HepG2 (cell line): ENCODE data around the gene NVL. TPM values are rescaled to one million over a fixed set of nuclear protein-coding genes. Genes with fewer than 3 reads are reported as not detected.

Experiments used
- ATAC-seq: fragments of 200-7000 bp; cut with Tn5 transposase; 3 replicates; pipeline ENCODE4 v1.9.1; 2020; ENCODE audit warnings: mild to moderate bottlenecking, moderate library complexity
- BruUV-seq: library from RNA; stranded (reverse); fragments of 400-500 nt; replicated peaks from 2 replicates; lab custom pipeline; 2021; lab: Mats Ljungman, UMichigan
- CTCF ChIA-PET: fragments of 300-600 bp; formaldehyde crosslinking; extraction: SDS; loops from one replicate; lab custom pipeline; 2021; ENCODE audit warnings: low total read pairs, inconsistent platforms, low intra/inter-chr PET ratio; lab: Yijun Ruan, JAX
- POLR2A ChIA-PET: fragments of 350-600 bp; sonication (Branson Sonifier 250); formaldehyde crosslinking; loops from one replicate; lab custom pipeline; 2020; ENCODE audit warnings: antibody characterized with exemption, inconsistent platforms; lab: Yijun Ruan, JAX
- DNase-seq: peaks from one replicate; pipeline ENCODE4 v3.0.0-alpha.2; 2015; ENCODE audit warnings: low spot score
- FAIRE-seq: peaks from 3 replicates; lab custom pipeline; 2011; peaks lifted over from hg19 to GRCh38; lab: Jason Lieb, UNC
- H2AFZ ChIP-seq: one replicate; pipeline ENCODE4 v1.6.1; 2011; ENCODE audit warnings: low read length, inconsistent platforms
- H3K27ac ChIP-seq: fragments of 300-600 bp; 3 replicates; pipeline ENCODE4 v1.8.0; 2011; ENCODE audit warnings: mixed run types, mild to moderate bottlenecking, mixed read lengths, low read length, inconsistent platforms; ENCODE audit not compliant: insufficient read depth; ENCODE audit errors: extremely low read length
- H3K27me3 ChIP-seq, 2 experiments: fragments of 200-600 bp in 1 of 2; 2 replicates in 1 of 2; 3 replicates in 1 of 2; pipeline versions ENCODE4 v1.6.0 to v1.8.0; 2011; ENCODE audit warnings: low read length in 2 of 2, mild to moderate bottlenecking in 2 of 2, moderate library complexity in 2 of 2, inconsistent platforms in 1 of 2; ENCODE audit not compliant: insufficient read depth in 2 of 2, control insufficient read depth in 1 of 2
- H3K36me3 ChIP-seq, 2 experiments: fragments of 200-600 bp in 1 of 2; replicated peaks in 1 of 2; 2 replicates in 1 of 2; 3 replicates in 1 of 2; pipeline versions ENCODE4 v1.5.1 to v1.8.0; 2011; ENCODE audit warnings: low read length in 2 of 2, inconsistent platforms in 1 of 2; ENCODE audit not compliant: insufficient read depth in 2 of 2, control insufficient read depth in 1 of 2
- H3K4me1 ChIP-seq: 2 replicates; pipeline ENCODE4 v1.5.1; 2012; ENCODE audit warnings: low read length, inconsistent platforms; ENCODE audit not compliant: insufficient read depth
- H3K4me2 ChIP-seq: 2 replicates; pipeline ENCODE4 v1.6.0; 2011; ENCODE audit warnings: low read depth, low read length, inconsistent platforms
- H3K4me3 ChIP-seq, 3 experiments: fragments of 200-600 bp in 1 of 3; sonication (generic), shearing (Covaris generic) in 1 of 3; replicated peaks in 1 of 3; 2 replicates each; pipeline ENCODE4 v1.5.1; 2011 to 2016; ENCODE audit warnings: low read length in 3 of 3, inconsistent platforms in 2 of 3, low read depth in 2 of 3, mild to moderate bottlenecking in 2 of 3, control low read depth in 1 of 3, mixed read lengths in 1 of 3; ENCODE audit not compliant: insufficient read depth in 1 of 3
- H3K79me2 ChIP-seq: one replicate; pipeline ENCODE4 v1.6.1; 2011; ENCODE audit warnings: low read length, inconsistent platforms; ENCODE audit not compliant: insufficient read depth
- H3K9ac ChIP-seq: 2 replicates; pipeline ENCODE4 v1.6.0; 2011; ENCODE audit warnings: mild to moderate bottlenecking, low read depth, low read length, inconsistent platforms; ENCODE audit not compliant: insufficient read depth
- H3K9me3 ChIP-seq: 2 replicates; pipeline ENCODE4 v1.5.1; 2012; ENCODE audit warnings: mild to moderate bottlenecking, low read length
- H4K20me1 ChIP-seq: 2 replicates; pipeline ENCODE4 v1.6.0; 2011; ENCODE audit warnings: inconsistent platforms, mild to moderate bottlenecking, low read length, moderate library complexity; ENCODE audit not compliant: insufficient read depth
- ATF3 ChIP-seq: sonication (generic); formaldehyde crosslinking; IDR thresholded peaks from 2 replicates; pipeline ENCODE4 v1.4.0; 2020; ENCODE audit warnings: missing genetic modification reagents
- FOSL1 ChIP-seq: sonication (generic); formaldehyde crosslinking; IDR thresholded peaks from 2 replicates; pipeline ENCODE4 v1.9.0; 2021; ENCODE audit warnings: missing genetic modification reagents, borderline replicate concordance
- NR2F2 ChIP-seq: IDR thresholded peaks from 2 replicates; pipeline ENCODE4 v1.6.1; 2012; ENCODE audit warnings: low read depth, inconsistent platforms, borderline replicate concordance
- POLR2A ChIP-seq, 2 experiments: IDR thresholded peaks; 2 replicates each; pipeline ENCODE4 v1.6.1; 2011; ENCODE audit warnings: low read depth in 2 of 2, low read length in 2 of 2, mild to moderate bottlenecking in 1 of 2, moderate library complexity in 1 of 2; ENCODE audit not compliant: insufficient read depth in 1 of 2
- PRMT3 ChIP-seq: sonication (generic); formaldehyde crosslinking; IDR thresholded peaks from 2 replicates; pipeline ENCODE4 v1.8.1; 2022; ENCODE audit warnings: low read depth, mild to moderate bottlenecking, moderate library complexity, missing genetic modification reagents, borderline replicate concordance
- SNAPC5 ChIP-seq: sonication (generic); formaldehyde crosslinking; IDR thresholded peaks from 2 replicates; pipeline ENCODE4 v1.8.1; 2023; ENCODE audit warnings: mild to moderate bottlenecking, missing genetic modification reagents, borderline replicate concordance
- TARDBP ChIP-seq: sonication (generic); formaldehyde crosslinking; IDR thresholded peaks from 2 replicates; pipeline ENCODE4 v1.8.0; 2022; ENCODE audit warnings: mild to moderate bottlenecking, missing genetic modification reagents
- TERF1 ChIP-seq: sonication (generic); formaldehyde crosslinking; IDR thresholded peaks from 2 replicates; pipeline ENCODE4 v1.8.0; 2022; ENCODE audit warnings: mild to moderate bottlenecking, missing genetic modification reagents, moderate library complexity
- WIZ ChIP-seq: sonication (generic); formaldehyde crosslinking; IDR thresholded peaks from 2 replicates; pipeline ENCODE4 v1.5.1; 2020; ENCODE audit warnings: mild to moderate bottlenecking, missing genetic modification reagents
- ZNF552 ChIP-seq: sonication (generic); formaldehyde crosslinking; IDR thresholded peaks from 2 replicates; pipeline ENCODE4 v1.9.0; 2022; ENCODE audit warnings: missing genetic modification reagents, mild to moderate bottlenecking, borderline replicate concordance
- ZNF607 ChIP-seq: sonication (generic); formaldehyde crosslinking; IDR thresholded peaks from 2 replicates; pipeline ENCODE4 v1.5.1; 2020; ENCODE audit warnings: missing genetic modification reagents, mild to moderate bottlenecking, borderline replicate concordance
- ZNF672 ChIP-seq: sonication (generic); formaldehyde crosslinking; IDR thresholded peaks from 2 replicates; pipeline ENCODE4 v1.8.1; 2022; ENCODE audit warnings: missing genetic modification reagents
- ZNF678 ChIP-seq: sonication (generic); formaldehyde crosslinking; IDR thresholded peaks from 2 replicates; pipeline ENCODE4 v1.4.0; 2020; ENCODE audit warnings: mild to moderate bottlenecking, missing genetic modification reagents
- WGBS: methylation state at CpG from one replicate; pipeline ENCODE4 v1.1.6; 2017; ENCODE audit warnings: low lambda C conversion rate; 5-methylcytosine and 5-hydroxymethylcytosine counted together
- in situ Hi-C: cut with HindIII; loops from 2 replicates; pipeline ENCODE4 v1.10.0; 2017; ENCODE audit warnings: low pct_unique_long_range_greater_than_20kb; ENCODE audit not compliant: extremely low pct_ligation_motif_present
- intact Hi-C: fragments of 100-400 bp; cut with micrococcal nuclease; formaldehyde crosslinking; loops from one replicate; pipeline ENCODE4 v1.10.0; 2022; ENCODE audit not compliant: unreplicated experiment
- polyA plus RNA-seq, 8 experiments: library from polyadenylated mRNA; depleted of rRNA in 3 of 8; stranded (reverse) in 7 of 8; unstranded in 1 of 8; fragments of >200 nt; fragmentation: Illumina TruSeq in 4 of 8; extraction: Trizol in 4 of 8; gene quantifications; 2 replicates each; pipeline versions ENCODE4 v1.2.1 to v1.2.3, GENCODE V29; 2011 to 2016; ENCODE audit warnings: low read depth in 4 of 8, missing spikeins in 1 of 8, mixed read lengths in 1 of 8; ENCODE audit not compliant: insufficient read depth in 1 of 8
- total RNA-seq, 5 experiments: library from RNA; depleted of rRNA; stranded (reverse); fragments of >200 nt; fragmentation: Illumina TruSeq; extraction: Trizol; gene quantifications; 2 replicates each; pipeline ENCODE4 v1.2.3, GENCODE V29; 2016; ENCODE audit warnings: low read depth in 1 of 5
- TF ChIP-seq, protein P1 (sequence below): sonication (generic); formaldehyde crosslinking; IDR thresholded peaks from 2 replicates; pipeline ENCODE4 v1.5.1; 2020; ENCODE audit warnings: missing genetic modification reagents, mild to moderate bottlenecking, borderline replicate concordance

NVL gene
- total and polyA plus RNA-seq, 2 of the 13 experiments (the other 11 are each of a cell fraction or from before 2014, with no cell fraction given), result 8.3 to 21.0 TPM

DNA sequence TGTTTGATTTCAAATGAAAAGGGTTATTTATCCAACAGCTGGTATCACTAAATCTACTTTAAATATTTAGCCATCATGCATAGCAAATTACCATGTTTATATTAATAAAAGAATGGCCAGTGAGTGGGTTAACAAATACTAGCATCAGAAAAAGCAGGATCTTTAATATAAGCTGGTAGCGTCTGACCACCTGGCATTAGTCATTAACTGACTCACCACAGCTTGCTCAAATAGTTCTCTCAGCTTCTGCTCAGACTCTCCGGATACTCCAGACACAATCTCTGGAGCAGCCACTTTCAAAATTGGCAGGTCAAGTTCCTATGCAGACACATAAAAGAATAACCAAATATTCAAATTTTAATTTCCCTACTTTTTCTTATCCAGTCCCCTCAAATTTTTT lies 29.6 kb downstream of the NVL start:
- peaks cover 8 to 57% of the 10 kb centered on the region in 2 experiments for H3K36me3 ChIP-seq
- ChIA-PET CTCF (no interaction called here), POLR2A (no interaction called here)
- no peak overlapping the region for H3K9ac ChIP-seq
- H3K27me3 ChIP-seq, result no peaks in the 10 kb centered on the region
- no peak for TF ChIP-seq ZNF552 (CRISPR knock-in tag)
- TF ChIP-seq ZNF678 (CRISPR knock-in tag), result no peak
- no peak for TF ChIP-seq PRMT3 (CRISPR knock-in tag)
- no peak for TF ChIP-seq ZNF672 (CRISPR knock-in tag)
- no peak for TF ChIP-seq TARDBP (CRISPR knock-in tag)
- H3K79me2 ChIP-seq, result no peaks in the 10 kb centered on the region
- H4K20me1 ChIP-seq, result no peaks in the 10 kb centered on the region
- H3K9me3 ChIP-seq, result no peaks in the 10 kb centered on the region
- intact Hi-C loops (no loop called here), in situ Hi-C loops (no loop called here)
- H3K4me3 ChIP-seq, result no peak overlapping the region
- no TSS peak for BruUV-seq
- DNase-seq, result no peak
- FAIRE-seq, result no peak
- no peak for ATAC-seq
- H3K27ac ChIP-seq, result no peak overlapping the region
- no peaks in the 10 kb centered on the region for H3K4me1 ChIP-seq
- H3K4me2 ChIP-seq, result no peak overlapping the region
- H2AFZ ChIP-seq, result no peak overlapping the region
- WGBS, result 94% methylated on average over 2 of the region's 2 CpGs

DNA sequence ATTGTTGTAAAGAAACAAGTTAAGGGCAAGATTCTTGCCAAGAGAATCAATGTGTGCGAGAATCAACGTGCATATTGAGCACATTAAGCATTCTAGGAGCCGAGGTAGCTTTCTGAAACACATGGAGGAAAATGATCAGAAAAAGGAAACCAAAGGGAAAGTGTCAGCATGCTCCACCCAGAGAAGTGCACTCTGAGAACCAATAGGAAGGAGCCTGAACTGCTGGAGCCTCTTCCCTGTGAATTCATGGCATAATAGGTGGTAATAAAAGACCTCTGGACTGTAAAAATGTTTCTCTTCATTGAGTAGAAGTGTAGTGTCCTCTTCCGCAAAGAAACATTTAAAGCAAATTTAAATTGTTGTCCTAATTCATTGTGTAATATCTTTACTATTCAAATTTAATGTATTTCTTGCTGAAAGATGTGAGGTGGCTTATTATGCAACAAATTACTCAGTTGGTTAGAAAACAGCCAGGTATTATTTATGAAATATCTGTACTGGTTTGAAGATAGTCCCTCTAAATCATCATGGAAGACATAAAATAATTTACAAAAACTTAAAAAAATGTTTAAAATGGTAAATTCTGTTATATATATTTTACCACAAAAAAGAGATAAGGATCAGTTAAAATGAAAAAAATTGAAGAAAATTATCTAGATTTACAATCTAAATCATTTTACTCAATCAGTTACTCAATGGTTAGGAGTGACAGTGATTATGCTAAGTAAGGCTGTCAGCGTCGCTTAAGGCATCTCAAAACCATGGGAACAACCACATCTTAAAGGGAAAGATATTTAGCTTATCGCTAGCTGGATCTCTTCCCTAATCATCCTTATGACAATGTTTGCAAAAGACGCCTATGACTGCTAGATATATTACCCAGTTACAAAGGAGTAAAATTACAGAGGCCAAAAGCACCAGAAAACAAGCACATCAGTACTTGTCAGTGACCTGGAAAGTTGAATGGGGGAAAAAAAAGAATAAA lies 31.3 kb downstream of the NVL start:
- WGBS, result over 99% methylated on average over 8 of the region's 8 CpGs
- Histone ChIP-seq H3K4me1 (no peaks in the 10 kb centered on the region), H3K27me3 (no peaks in the 10 kb centered on the region), H3K4me2 (no peak overlapping the region), H4K20me1 (no peaks in the 10 kb centered on the region), H2AFZ (no peak overlapping the region), H3K9me3 (no peaks in the 10 kb centered on the region), H3K36me3 (peaks cover 11 to 60% of the 10 kb centered on the region in 2 experiments), H3K79me2 (no peaks in the 10 kb centered on the region), H3K9ac (no peak overlapping the region), H3K27ac (no peak overlapping the region), H3K4me3 (no peak overlapping the region)
- in situ Hi-C loops (no loop called here), intact Hi-C loops (no loop called here)
- no TSS peak for BruUV-seq
- ChIA-PET POLR2A (no interaction called here), CTCF (no interaction called here)
- ATAC-seq, result no peak
- no peak for DNase-seq
- no peak for FAIRE-seq
- TF ChIP-seq ATF3 (no peak), WIZ (CRISPR knock-in tag) (no peak), TERF1 (CRISPR knock-in tag) (no peak), POLR2A (IDR thresholded peaks at IDR 0.05; ENCODE audit: insufficient read depth in 1 of 2, low read depth in 2 of 2, low read length in 2 of 2) (no peak), ZNF607 (CRISPR knock-in tag) (no peak), SNAPC5 (no peak), NR2F2 (no peak), FOSL1 (CRISPR knock-in tag) (no peak)
- TF ChIP-seq, protein P1, sequence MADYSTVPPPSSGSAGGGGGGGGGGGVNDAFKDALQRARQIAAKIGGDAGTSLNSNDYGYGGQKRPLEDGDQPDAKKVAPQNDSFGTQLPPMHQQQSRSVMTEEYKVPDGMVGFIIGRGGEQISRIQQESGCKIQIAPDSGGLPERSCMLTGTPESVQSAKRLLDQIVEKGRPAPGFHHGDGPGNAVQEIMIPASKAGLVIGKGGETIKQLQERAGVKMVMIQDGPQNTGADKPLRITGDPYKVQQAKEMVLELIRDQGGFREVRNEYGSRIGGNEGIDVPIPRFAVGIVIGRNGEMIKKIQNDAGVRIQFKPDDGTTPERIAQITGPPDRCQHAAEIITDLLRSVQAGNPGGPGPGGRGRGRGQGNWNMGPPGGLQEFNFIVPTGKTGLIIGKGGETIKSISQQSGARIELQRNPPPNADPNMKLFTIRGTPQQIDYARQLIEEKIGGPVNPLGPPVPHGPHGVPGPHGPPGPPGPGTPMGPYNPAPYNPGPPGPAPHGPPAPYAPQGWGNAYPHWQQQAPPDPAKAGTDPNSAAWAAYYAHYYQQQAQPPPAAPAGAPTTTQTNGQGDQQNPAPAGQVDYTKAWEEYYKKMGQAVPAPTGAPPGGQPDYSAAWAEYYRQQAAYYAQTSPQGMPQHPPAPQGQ, result no peak
